ENCODE results near the gene ABHD4.

ABHD4 gene

GRCh38 chr14:22599349-22599748 lies 1.2 kb downstream of the ABHD4 start:
- H3K4me3 ChIP-seq (replicated peaks; ENCODE audit: low read depth, low read length), result peak overlapping the region; percentile 72

GRCh38 chr14:22600027-22600426 lies 1.9 kb downstream of the ABHD4 start:
- H3K4me3 ChIP-seq (replicated peaks; ENCODE audit: low read depth, low read length), result no peak overlapping the region

More at GRCh38 chr14:22599349-22599748, 1.2 kb downstream of the ABHD4 start:
- no peak for DNase-seq (ENCODE audit: extremely low read depth, low read depth)
- no peak for TF ChIP-seq CTCF (IDR thresholded peaks at IDR 0.05; ENCODE audit: low read depth, low read length, missing control alignments)

GRCh38 chr14:22601456-22601855 lies 3.4 kb downstream of the ABHD4 start:
- H3K4me3 ChIP-seq (replicated peaks; ENCODE audit: low read depth, low read length), result no peak overlapping the region
- no peak for TF ChIP-seq CTCF (IDR thresholded peaks at IDR 0.05; ENCODE audit: low read depth, low read length, missing control alignments)
- no peak for DNase-seq (ENCODE audit: extremely low read depth, low read depth)

More at GRCh38 chr14:22600027-22600426, 1.9 kb downstream of the ABHD4 start:
- no peak for TF ChIP-seq CTCF (IDR thresholded peaks at IDR 0.05; ENCODE audit: low read depth, low read length, missing control alignments)
- DNase-seq (ENCODE audit: extremely low read depth, low read depth), result no peak

- TF ChIP-seq CTCF (IDR thresholded peaks at IDR 0.05; ENCODE audit: low read depth, low read length, missing control alignments), result no peak
These were observed 3.9 kb downstream of the ABHD4 start for GRCh38 chr14:22601996-22602395.

GRCh38 chr14:22602862-22603261 lies 4.8 kb downstream of the ABHD4 start:
- DNase-seq (ENCODE audit: extremely low read depth, low read depth), result no peak
- TF ChIP-seq CTCF (IDR thresholded peaks at IDR 0.05; ENCODE audit: low read depth, low read length, missing control alignments), result no peak
- no peak overlapping the region for H3K4me3 ChIP-seq (replicated peaks; ENCODE audit: low read depth, low read length)

More at GRCh38 chr14:22601996-22602395, 3.9 kb downstream of the ABHD4 start:
- no peak overlapping the region for H3K4me3 ChIP-seq (replicated peaks; ENCODE audit: low read depth, low read length)
- DNase-seq (ENCODE audit: extremely low read depth, low read depth), result no peak

- DNase-seq (ENCODE audit: extremely low read depth, low read depth), result no peak
- TF ChIP-seq CTCF (IDR thresholded peaks at IDR 0.05; ENCODE audit: low read depth, low read length, missing control alignments), result no peak
- H3K4me3 ChIP-seq (replicated peaks; ENCODE audit: low read depth, low read length), result no peak overlapping the region
These were observed 8.3 kb downstream of the ABHD4 start for GRCh38 chr14:22606380-22606779.

- TF ChIP-seq CTCF (IDR thresholded peaks at IDR 0.05; ENCODE audit: low read depth, low read length, missing control alignments), result no peak
- no peak overlapping the region for H3K4me3 ChIP-seq (replicated peaks; ENCODE audit: low read depth, low read length)
- DNase-seq (ENCODE audit: extremely low read depth, low read depth), result no peak
These were observed 9.2 kb downstream of the ABHD4 start for GRCh38 chr14:22607291-22607690.

Measured in HFF-Myc (cell line).